Neural progenitor cell (in vitro differentiated cells): Measurements from ENCODE around the gene SPATA19.

ENCODE experiments used
- EZH2 ChIP-seq: fragments of 200-600 bp; sonication (generic); IDR thresholded peaks from 2 replicates; pipeline ENCODE4 v1.6.1; 2017; ENCODE audit warnings: antibody characterized with exemption, mild to moderate bottlenecking, moderate library complexity
- EZH2phosphoT487 ChIP-seq: fragments of 200-600 bp; sonication (generic); IDR thresholded peaks from 2 replicates; pipeline ENCODE4 v1.6.1; 2017; ENCODE audit warnings: antibody characterized with exemption
- TF ChIP-seq, protein P1 (sequence below): fragments of 200-600 bp; sonication (generic); IDR thresholded peaks from 2 replicates; pipeline ENCODE4 v1.5.1; 2017; ENCODE audit warnings: antibody characterized with exemption, mild to moderate bottlenecking

GRCh38 chr11:133893381-133893780 is 48.1 kb upstream of the SPATA19 start:
- TF ChIP-seq, protein P1, sequence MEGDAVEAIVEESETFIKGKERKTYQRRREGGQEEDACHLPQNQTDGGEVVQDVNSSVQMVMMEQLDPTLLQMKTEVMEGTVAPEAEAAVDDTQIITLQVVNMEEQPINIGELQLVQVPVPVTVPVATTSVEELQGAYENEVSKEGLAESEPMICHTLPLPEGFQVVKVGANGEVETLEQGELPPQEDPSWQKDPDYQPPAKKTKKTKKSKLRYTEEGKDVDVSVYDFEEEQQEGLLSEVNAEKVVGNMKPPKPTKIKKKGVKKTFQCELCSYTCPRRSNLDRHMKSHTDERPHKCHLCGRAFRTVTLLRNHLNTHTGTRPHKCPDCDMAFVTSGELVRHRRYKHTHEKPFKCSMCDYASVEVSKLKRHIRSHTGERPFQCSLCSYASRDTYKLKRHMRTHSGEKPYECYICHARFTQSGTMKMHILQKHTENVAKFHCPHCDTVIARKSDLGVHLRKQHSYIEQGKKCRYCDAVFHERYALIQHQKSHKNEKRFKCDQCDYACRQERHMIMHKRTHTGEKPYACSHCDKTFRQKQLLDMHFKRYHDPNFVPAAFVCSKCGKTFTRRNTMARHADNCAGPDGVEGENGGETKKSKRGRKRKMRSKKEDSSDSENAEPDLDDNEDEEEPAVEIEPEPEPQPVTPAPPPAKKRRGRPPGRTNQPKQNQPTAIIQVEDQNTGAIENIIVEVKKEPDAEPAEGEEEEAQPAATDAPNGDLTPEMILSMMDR: no peak
- TF ChIP-seq EZH2phosphoT487: no peak
- no peak for TF ChIP-seq EZH2
